ENCODE data around the gene IRX5.

- TF ChIP-seq, protein P1, sequence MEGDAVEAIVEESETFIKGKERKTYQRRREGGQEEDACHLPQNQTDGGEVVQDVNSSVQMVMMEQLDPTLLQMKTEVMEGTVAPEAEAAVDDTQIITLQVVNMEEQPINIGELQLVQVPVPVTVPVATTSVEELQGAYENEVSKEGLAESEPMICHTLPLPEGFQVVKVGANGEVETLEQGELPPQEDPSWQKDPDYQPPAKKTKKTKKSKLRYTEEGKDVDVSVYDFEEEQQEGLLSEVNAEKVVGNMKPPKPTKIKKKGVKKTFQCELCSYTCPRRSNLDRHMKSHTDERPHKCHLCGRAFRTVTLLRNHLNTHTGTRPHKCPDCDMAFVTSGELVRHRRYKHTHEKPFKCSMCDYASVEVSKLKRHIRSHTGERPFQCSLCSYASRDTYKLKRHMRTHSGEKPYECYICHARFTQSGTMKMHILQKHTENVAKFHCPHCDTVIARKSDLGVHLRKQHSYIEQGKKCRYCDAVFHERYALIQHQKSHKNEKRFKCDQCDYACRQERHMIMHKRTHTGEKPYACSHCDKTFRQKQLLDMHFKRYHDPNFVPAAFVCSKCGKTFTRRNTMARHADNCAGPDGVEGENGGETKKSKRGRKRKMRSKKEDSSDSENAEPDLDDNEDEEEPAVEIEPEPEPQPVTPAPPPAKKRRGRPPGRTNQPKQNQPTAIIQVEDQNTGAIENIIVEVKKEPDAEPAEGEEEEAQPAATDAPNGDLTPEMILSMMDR (IDR thresholded peaks at IDR 0.05), result no peak
- no peak for TF ChIP-seq POLR2A (IDR thresholded peaks at IDR 0.05)
- TF ChIP-seq POLR2AphosphoS5 (IDR thresholded peaks at IDR 0.05), result no peak
These were observed 50.2 kb downstream of the IRX5 start for GRCh38 chr16:54980821-54981220.

Data from stomach (tissue), 4 donors.